Measurements from ENCODE around the gene AMPH.

Gene AMPH

GRCh38 chr7:38506004-38506403, 125.2 kb downstream of the AMPH start:
- Histone ChIP-seq H3K4ac (ENCODE audit: low read length) (no peak overlapping the region), H3K9ac (ENCODE audit: low read depth, low read length, poor library complexity) (no peak overlapping the region), H2BK12ac (ENCODE audit: low read length) (no peak overlapping the region), H2BK5ac (ENCODE audit: low read length) (no peak overlapping the region), H3K4me1 (ENCODE audit: control insufficient read depth in 2 of 2, insufficient read depth in 1 of 2, low read depth in 1 of 2, low read length in 2 of 2) (no peaks in the 10 kb centered on the region), H3K18ac (ENCODE audit: low read length) (no peak overlapping the region), H3K79me1 (ENCODE audit: low read depth, low read length) (no peaks in the 10 kb centered on the region), H3K23ac (ENCODE audit: low read depth, low read length, poor library complexity) (no peak overlapping the region), H2AFZ (ENCODE audit: low read length) (no peak overlapping the region), H3K14ac (ENCODE audit: low read length) (no peak overlapping the region), H2BK15ac (ENCODE audit: low read length) (no peak overlapping the region), H3K9me3 (replicated peaks in 1 of 2; ENCODE audit: control insufficient read depth in 2 of 2, insufficient read depth in 1 of 2, low read depth in 1 of 2, low read length in 2 of 2) (no peaks in the 10 kb centered on the region), H4K8ac (ENCODE audit: low read depth, low read length) (no peak overlapping the region), H3K27ac (replicated peaks; ENCODE audit: low read length) (no peak overlapping the region), H3K27me3 (ENCODE audit: control insufficient read depth in 3 of 3, insufficient read depth in 3 of 3, low read depth in 1 of 3, low read length in 3 of 3) (no peaks in the 10 kb centered on the region), H3K4me2 (ENCODE audit: insufficient read depth, low read length, poor library complexity, severe bottlenecking) (no peak overlapping the region), H2AK5ac (ENCODE audit: low read depth, low read length) (no peak overlapping the region), H3K36me3 (replicated peaks in 1 of 2; ENCODE audit: control insufficient read depth in 2 of 2, insufficient read depth in 2 of 2, low read length in 2 of 2) (no peaks in the 10 kb centered on the region), H2BK120ac (ENCODE audit: low read depth, low read length) (no peak overlapping the region), H3K4me3 (ENCODE audit: low read length in 2 of 2) (no peak overlapping the region), H4K91ac (ENCODE audit: low read depth, low read length, poor library complexity) (no peak overlapping the region)
- DNase-seq (ENCODE audit: low spot score) = no peak
- WGBS, 2 donors (ENCODE audit: extremely low coverage in 2 of 2, insufficient read length in 2 of 2, insufficient replicate concordance in 1 of 2) = no CpG with 5 or more reads among the region's 1 CpG

GRCh38 chr7:38504684-38505083, 126.5 kb downstream of the AMPH start:
- H4K91ac ChIP-seq (ENCODE audit: low read depth, low read length, poor library complexity) = no peak overlapping the region
- H2BK5ac ChIP-seq (ENCODE audit: low read length) = no peak overlapping the region
- no peak overlapping the region for H3K9ac ChIP-seq (ENCODE audit: low read depth, low read length, poor library complexity)
- no peak overlapping the region for H2BK12ac ChIP-seq (ENCODE audit: low read length)
- H2BK120ac ChIP-seq (ENCODE audit: low read depth, low read length) = no peak overlapping the region
- H2AK5ac ChIP-seq (ENCODE audit: low read depth, low read length) = no peak overlapping the region
- no peaks in the 10 kb centered on the region for H3K27me3 ChIP-seq (ENCODE audit: control insufficient read depth in 3 of 3, insufficient read depth in 3 of 3, low read depth in 1 of 3, low read length in 3 of 3)
- no peak overlapping the region for H2AFZ ChIP-seq (ENCODE audit: low read length)
- H2BK15ac ChIP-seq (ENCODE audit: low read length) = no peak overlapping the region
- H3K4ac ChIP-seq (ENCODE audit: low read length) = no peak overlapping the region
- no peak overlapping the region for H3K18ac ChIP-seq (ENCODE audit: low read length)
- no peaks in the 10 kb centered on the region for H3K4me1 ChIP-seq (ENCODE audit: control insufficient read depth in 2 of 2, insufficient read depth in 1 of 2, low read depth in 1 of 2, low read length in 2 of 2)
- no peak overlapping the region for H3K27ac ChIP-seq (replicated peaks; ENCODE audit: low read length)
- no peak overlapping the region for H3K4me2 ChIP-seq (ENCODE audit: insufficient read depth, low read length, poor library complexity, severe bottlenecking)
- no peak overlapping the region for H4K8ac ChIP-seq (ENCODE audit: low read depth, low read length)
- no peak overlapping the region for H3K4me3 ChIP-seq (ENCODE audit: low read length in 2 of 2)
- H3K36me3 ChIP-seq (replicated peaks in 1 of 2; ENCODE audit: control insufficient read depth in 2 of 2, insufficient read depth in 2 of 2, low read length in 2 of 2) = no peaks in the 10 kb centered on the region
- no peaks in the 10 kb centered on the region for H3K9me3 ChIP-seq (replicated peaks in 1 of 2; ENCODE audit: control insufficient read depth in 2 of 2, insufficient read depth in 1 of 2, low read depth in 1 of 2, low read length in 2 of 2)
- no peak overlapping the region for H3K14ac ChIP-seq (ENCODE audit: low read length)
- no peaks in the 10 kb centered on the region for H3K79me1 ChIP-seq (ENCODE audit: low read depth, low read length)
- H3K23ac ChIP-seq (ENCODE audit: low read depth, low read length, poor library complexity) = no peak overlapping the region
- WGBS, 2 donors (ENCODE audit: extremely low coverage in 2 of 2, insufficient read length in 2 of 2, insufficient replicate concordance in 1 of 2) = no CpG with 5 or more reads among the region's 2 CpGs
- DNase-seq (ENCODE audit: low spot score) = no peak

DNA sequence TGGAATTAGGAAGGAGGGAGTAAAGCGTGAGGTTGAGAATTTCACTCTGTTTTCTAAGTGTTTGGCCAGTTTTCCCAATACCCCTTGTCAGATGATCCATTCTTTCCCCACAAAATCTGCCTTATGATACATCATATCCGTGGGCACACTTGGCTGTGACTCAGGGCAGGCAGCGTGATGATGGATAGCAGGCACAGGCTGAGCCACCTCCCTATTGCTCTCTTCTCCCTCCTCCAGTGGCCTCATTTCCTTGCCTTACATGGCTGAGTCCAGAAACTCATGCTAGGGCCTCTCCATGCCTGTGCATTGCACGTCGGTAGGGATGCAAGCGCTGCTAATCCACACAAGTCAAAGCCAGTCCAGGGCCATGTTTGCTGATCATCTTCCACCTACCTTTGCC, 128.3 kb downstream of the AMPH start:
- no peak for DNase-seq (ENCODE audit: low spot score)
- Histone ChIP-seq H3K36me3 (replicated peaks in 1 of 2; ENCODE audit: control insufficient read depth in 2 of 2, insufficient read depth in 2 of 2, low read length in 2 of 2) (no peaks in the 10 kb centered on the region), H3K4me2 (ENCODE audit: insufficient read depth, low read length, poor library complexity, severe bottlenecking) (no peak overlapping the region), H3K27me3 (ENCODE audit: control insufficient read depth in 3 of 3, insufficient read depth in 3 of 3, low read depth in 1 of 3, low read length in 3 of 3) (no peaks in the 10 kb centered on the region), H3K9me3 (replicated peaks in 1 of 2; ENCODE audit: control insufficient read depth in 2 of 2, insufficient read depth in 1 of 2, low read depth in 1 of 2, low read length in 2 of 2) (no peaks in the 10 kb centered on the region), H2AK5ac (ENCODE audit: low read depth, low read length) (no peak overlapping the region), H2BK15ac (ENCODE audit: low read length) (no peak overlapping the region), H3K79me1 (ENCODE audit: low read depth, low read length) (no peaks in the 10 kb centered on the region), H3K4me1 (ENCODE audit: control insufficient read depth in 2 of 2, insufficient read depth in 1 of 2, low read depth in 1 of 2, low read length in 2 of 2) (no peaks in the 10 kb centered on the region), H3K9ac (ENCODE audit: low read depth, low read length, poor library complexity) (no peak overlapping the region), H2BK120ac (ENCODE audit: low read depth, low read length) (no peak overlapping the region), H3K18ac (ENCODE audit: low read length) (no peak overlapping the region), H3K14ac (ENCODE audit: low read length) (no peak overlapping the region), H2BK12ac (ENCODE audit: low read length) (no peak overlapping the region), H4K91ac (ENCODE audit: low read depth, low read length, poor library complexity) (no peak overlapping the region), H3K4me3 (ENCODE audit: low read length in 2 of 2) (no peak overlapping the region), H4K8ac (ENCODE audit: low read depth, low read length) (no peak overlapping the region), H2AFZ (ENCODE audit: low read length) (no peak overlapping the region), H3K23ac (ENCODE audit: low read depth, low read length, poor library complexity) (no peak overlapping the region), H3K27ac (replicated peaks; ENCODE audit: low read length) (no peak overlapping the region), H3K4ac (ENCODE audit: low read length) (no peak overlapping the region), H2BK5ac (ENCODE audit: low read length) (no peak overlapping the region)
- WGBS, 2 donors (ENCODE audit: extremely low coverage in 2 of 2, insufficient read length in 2 of 2, insufficient replicate concordance in 1 of 2) = no CpG with 5 or more reads among the region's 6 CpGs

DNA sequence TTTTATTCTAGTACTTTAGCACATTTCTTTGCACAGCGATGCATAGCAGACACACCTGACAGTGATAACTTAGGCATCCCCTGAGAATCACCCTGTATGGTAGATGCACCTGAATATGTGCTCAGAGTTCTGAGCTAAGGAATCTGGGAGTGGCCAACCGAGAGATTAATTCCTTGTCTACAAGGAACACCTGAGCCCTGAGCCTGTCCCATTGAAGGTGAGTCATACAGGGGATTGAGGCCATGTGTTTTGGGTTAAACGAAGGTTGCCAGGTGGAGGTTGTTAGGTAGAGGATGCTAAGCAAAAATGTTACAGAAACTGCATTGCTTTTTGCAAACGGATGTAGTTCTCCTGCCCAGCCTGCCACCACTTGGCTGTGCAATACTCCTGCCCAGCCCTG, 128.9 kb downstream of the AMPH start:
- Histone ChIP-seq H2BK5ac (ENCODE audit: low read length) (no peak overlapping the region), H2BK15ac (ENCODE audit: low read length) (no peak overlapping the region), H3K4me1 (ENCODE audit: control insufficient read depth in 2 of 2, insufficient read depth in 1 of 2, low read depth in 1 of 2, low read length in 2 of 2) (no peaks in the 10 kb centered on the region), H3K36me3 (replicated peaks in 1 of 2; ENCODE audit: control insufficient read depth in 2 of 2, insufficient read depth in 2 of 2, low read length in 2 of 2) (no peaks in the 10 kb centered on the region), H3K27ac (replicated peaks; ENCODE audit: low read length) (no peak overlapping the region), H3K4me2 (ENCODE audit: insufficient read depth, low read length, poor library complexity, severe bottlenecking) (no peak overlapping the region), H3K4me3 (ENCODE audit: low read length in 2 of 2) (no peak overlapping the region), H3K18ac (ENCODE audit: low read length) (no peak overlapping the region), H3K4ac (ENCODE audit: low read length) (no peak overlapping the region), H3K23ac (ENCODE audit: low read depth, low read length, poor library complexity) (no peak overlapping the region), H3K14ac (ENCODE audit: low read length) (no peak overlapping the region), H4K91ac (ENCODE audit: low read depth, low read length, poor library complexity) (no peak overlapping the region), H2AFZ (ENCODE audit: low read length) (no peak overlapping the region), H3K9ac (ENCODE audit: low read depth, low read length, poor library complexity) (no peak overlapping the region), H3K9me3 (replicated peaks in 1 of 2; ENCODE audit: control insufficient read depth in 2 of 2, insufficient read depth in 1 of 2, low read depth in 1 of 2, low read length in 2 of 2) (no peaks in the 10 kb centered on the region), H3K27me3 (ENCODE audit: control insufficient read depth in 3 of 3, insufficient read depth in 3 of 3, low read depth in 1 of 3, low read length in 3 of 3) (no peaks in the 10 kb centered on the region), H4K8ac (ENCODE audit: low read depth, low read length) (no peak overlapping the region), H2BK12ac (ENCODE audit: low read length) (no peak overlapping the region), H2AK5ac (ENCODE audit: low read depth, low read length) (no peak overlapping the region), H2BK120ac (ENCODE audit: low read depth, low read length) (no peak overlapping the region), H3K79me1 (ENCODE audit: low read depth, low read length) (no peaks in the 10 kb centered on the region)
- no peak for DNase-seq (ENCODE audit: low spot score)
- no CpG with 5 or more reads among the region's 4 CpGs for WGBS, 2 donors (ENCODE audit: extremely low coverage in 2 of 2, insufficient read length in 2 of 2, insufficient replicate concordance in 1 of 2)
